Hepatocyte (in vitro differentiated cells): Measurements from ENCODE around the gene HOXC9. TPM values are rescaled to one million over a fixed set of nuclear protein-coding genes. Genes with fewer than 3 reads are reported as not detected.

Source experiments
- DNase-seq: peaks from one replicate; pipeline ENCODE4 v3.0.0-alpha.2; 2016; ENCODE audit warnings: low spot score
- H2AFZ ChIP-seq: fragments of 200-600 bp; sonication (generic); 2 replicates; pipeline ENCODE4 v1.6.0; 2016; ENCODE audit warnings: antibody characterized with exemption, mild to moderate bottlenecking
- H3K27ac ChIP-seq: fragments of 200-600 bp; sonication (generic); 2 replicates; pipeline ENCODE4 v1.5.1; 2016; ENCODE audit warnings: mild to moderate bottlenecking
- H3K27me3 ChIP-seq: fragments of 200-600 bp; sonication (generic); 2 replicates; pipeline ENCODE4 v1.6.1; 2016
- H3K36me3 ChIP-seq: fragments of 200-600 bp; sonication (generic); replicated peaks from 2 replicates; pipeline ENCODE4 v1.5.1; 2016; ENCODE audit warnings: low read depth; ENCODE audit not compliant: insufficient read depth
- H3K4me1 ChIP-seq: fragments of 200-600 bp; sonication (generic); 2 replicates; pipeline ENCODE4 v1.5.1; 2016; ENCODE audit warnings: mild to moderate bottlenecking, moderate library complexity; ENCODE audit not compliant: insufficient read depth
- H3K4me2 ChIP-seq: fragments of 200-600 bp; sonication (generic); 2 replicates; pipeline ENCODE4 v1.6.0; 2016
- H3K4me3 ChIP-seq: fragments of 200-600 bp; sonication (generic); 2 replicates; pipeline ENCODE4 v1.5.1; 2016; ENCODE audit warnings: mild to moderate bottlenecking
- H3K79me2 ChIP-seq: fragments of 200-600 bp; sonication (generic); 2 replicates; pipeline ENCODE4 v1.6.0; 2017; ENCODE audit warnings: mild to moderate bottlenecking
- H3K9me2 ChIP-seq: fragments of 200-600 bp; sonication (generic); replicated peaks from 2 replicates; pipeline ENCODE4 v1.6.0; 2017; ENCODE audit warnings: mild to moderate bottlenecking; ENCODE audit not compliant: insufficient read depth
- H3K9me3 ChIP-seq: fragments of 200-600 bp; sonication (generic); 2 replicates; pipeline ENCODE4 v1.5.1; 2016; ENCODE audit warnings: low read depth, mild to moderate bottlenecking
- H4K20me1 ChIP-seq: fragments of 200-600 bp; sonication (generic); 2 replicates; pipeline ENCODE4 v1.6.0; 2016; ENCODE audit warnings: mild to moderate bottlenecking; ENCODE audit not compliant: insufficient read depth, poor library complexity, severe bottlenecking
- CTCF ChIP-seq: fragments of 200-600 bp; sonication (generic); IDR thresholded peaks from 2 replicates; pipeline ENCODE4 v1.5.1; 2016; ENCODE audit warnings: antibody characterized with exemption, mild to moderate bottlenecking; ENCODE audit not compliant: poor library complexity
- EZH2 ChIP-seq: fragments of 200-600 bp; sonication (generic); IDR thresholded peaks from 2 replicates; pipeline ENCODE4 v1.6.1; 2016; ENCODE audit warnings: antibody characterized with exemption, mild to moderate bottlenecking, borderline replicate concordance
- EZH2phosphoT487 ChIP-seq: fragments of 200-600 bp; sonication (generic); IDR thresholded peaks from one replicate; pipeline ENCODE4 v1.6.1; 2018; ENCODE audit warnings: antibody characterized with exemption, mild to moderate bottlenecking, low read depth, moderate library complexity; ENCODE audit not compliant: unreplicated experiment, severe bottlenecking
- WGBS: methylation state at CpG from one replicate; pipeline ENCODE4 v1.1.6; 2016; ENCODE audit warnings: low lambda C conversion rate; ENCODE audit errors: missing lambda C conversion rate; 5-methylcytosine and 5-hydroxymethylcytosine counted together
- polyA plus RNA-seq: library from polyadenylated mRNA; unstranded; fragments of >200 nt; fragmentation: Nextera tagmentation; extraction: Ambion mirVana; gene quantifications from 2 replicates; pipeline ENCODE4 v1.2.1, GENCODE V29; 2016
- total RNA-seq: library from RNA; depleted of rRNA; stranded (reverse); fragments of >200 nt; gene quantifications from 2 replicates; pipeline ENCODE4 v1.2.3, GENCODE V29; 2014

HOXC9 gene
- total and polyA plus RNA-seq, 2 experiments from 2014 or later, result 0.10 to 4.1 TPM

GRCh38 chr12:54024127-54024526 is 24.2 kb downstream of the HOXC9 start:
- Histone ChIP-seq H2AFZ (no peak overlapping the region), H3K4me3 (no peak overlapping the region), H3K4me2 (peak overlapping the region; percentile 70), H3K36me3 (no peaks in the 10 kb centered on the region), H3K9me3 (no peaks in the 10 kb centered on the region), H3K4me1 (peaks cover 29% of the 10 kb centered on the region), H3K27ac (no peak overlapping the region), H4K20me1 (no peaks in the 10 kb centered on the region), H3K79me2 (peaks cover 62% of the 10 kb centered on the region), H3K27me3 (peaks cover 97% of the 10 kb centered on the region), H3K9me2 (no peaks in the 10 kb centered on the region)
- DNase-seq, result no peak
- WGBS, result 12% methylated on average over 17 of the region's 17 CpGs
- TF ChIP-seq EZH2phosphoT487 (peak; percentile 34), CTCF (no peak)

- peaks cover 94% of the 10 kb centered on the region for H3K27me3 ChIP-seq
- TF ChIP-seq EZH2 (no peak), EZH2phosphoT487 (no peak), CTCF (no peak)
- no peaks in the 10 kb centered on the region for H3K9me3 ChIP-seq
- no peaks in the 10 kb centered on the region for H4K20me1 ChIP-seq
- H3K27ac ChIP-seq, result no peak overlapping the region
- 39% methylated on average over 5 of the region's 5 CpGs for WGBS
- no peaks in the 10 kb centered on the region for H3K9me2 ChIP-seq
- H3K36me3 ChIP-seq, result no peaks in the 10 kb centered on the region
- peaks cover 29% of the 10 kb centered on the region for H3K4me1 ChIP-seq
- H3K4me3 ChIP-seq, result no peak overlapping the region
- peak overlapping the region; percentile 70 for H3K4me2 ChIP-seq
- DNase-seq, result no peak
- no peak overlapping the region for H2AFZ ChIP-seq
- H3K79me2 ChIP-seq, result peaks cover 59% of the 10 kb centered on the region
These were observed 24.8 kb downstream of the HOXC9 start for GRCh38 chr12:54024581-54025305.

GRCh38 chr12:54025499-54026405 is 25.8 kb downstream of the HOXC9 start:
- Histone ChIP-seq H3K4me3 (no peak overlapping the region), H2AFZ (no peak overlapping the region), H3K4me1 (peaks cover 35% of the 10 kb centered on the region), H3K9me3 (no peaks in the 10 kb centered on the region), H3K4me2 (peak overlapping the region; percentile 60), H3K27me3 (peaks cover 94% of the 10 kb centered on the region), H3K79me2 (peaks cover 53% of the 10 kb centered on the region), H4K20me1 (no peaks in the 10 kb centered on the region), H3K9me2 (no peaks in the 10 kb centered on the region), H3K27ac (peak overlapping the region; percentile 47), H3K36me3 (no peaks in the 10 kb centered on the region)
- no peak for DNase-seq
- 11% methylated on average over 7 of the region's 7 CpGs for WGBS
- TF ChIP-seq CTCF (no peak), EZH2phosphoT487 (no peak), EZH2 (no peak)
